Caco-2 (cell line): ENCODE results near the gene PSMA8. TPM values are rescaled to one million over a fixed set of nuclear protein-coding genes. Genes with fewer than 3 reads are reported as not detected.

Experiments
- Bru-seq: library from RNA; stranded (reverse); fragments of 400-500 nt; gene quantifications from one replicate; lab custom pipeline; 2021; lab: Mats Ljungman, UMichigan
- BruChase-seq, 2 experiments: library from RNA; stranded (reverse); fragments of 400-500 nt; gene quantifications; one replicate each; lab custom pipeline; 2021; lab: Mats Ljungman, UMichigan
- BruUV-seq: library from RNA; stranded (reverse); fragments of 400-500 nt; replicated peaks from 2 replicates; lab custom pipeline; 2021; lab: Mats Ljungman, UMichigan
- CTCF ChIA-PET: fragments of 300-600 bp; sonication (Branson Sonifier 250); formaldehyde crosslinking; loops from one replicate; lab custom pipeline; 2022; ENCODE audit warnings: antibody characterized with exemption; lab: Charles Lee
- POLR2A ChIA-PET: fragments of 300-600 bp; sonication (Branson Sonifier 250); formaldehyde crosslinking; loops from one replicate; lab custom pipeline; 2022; ENCODE audit warnings: antibody characterized with exemption; lab: Charles Lee
- DNase-seq, 2 experiments: peaks; one replicate each; pipeline versions ENCODE4 v3.0.0 to v3.0.0-alpha.2; 2020 to 2022
- H3K27me3 ChIP-seq: replicated peaks from 2 replicates; pipeline ENCODE4 v1.6.0; 2011; ENCODE audit warnings: low read length; ENCODE audit not compliant: control insufficient read depth, insufficient read depth
- H3K36me3 ChIP-seq: 2 replicates; pipeline ENCODE4 v1.5.1; 2011; ENCODE audit warnings: low read length; ENCODE audit not compliant: control insufficient read depth, insufficient read depth
- H3K4me1 ChIP-seq: fragments of 250-450 bp; sonication (Bioruptor Pico); 2 replicates; pipeline ENCODE4 v1.5.1; 2020; ENCODE audit warnings: mild to moderate bottlenecking
- H3K4me3 ChIP-seq: 2 replicates; pipeline ENCODE4 v1.5.1; 2011; ENCODE audit warnings: low read depth, mild to moderate bottlenecking, control low read depth, low read length
- H3K9me3 ChIP-seq: fragments of 250-450 bp; sonication (Bioruptor Pico); 2 replicates; pipeline ENCODE4 v1.5.1; 2020; ENCODE audit warnings: mild to moderate bottlenecking, moderate library complexity
- H3K27ac Mint-ChIP-seq: one replicate; pipeline ENCODE4 v1.8.0; 2022; ENCODE audit warnings: mixed read lengths; ENCODE audit not compliant: unreplicated experiment
- H3K27me3 Mint-ChIP-seq: one replicate; pipeline ENCODE4 v1.8.0; 2022; ENCODE audit warnings: mixed read lengths; ENCODE audit not compliant: insufficient read depth, unreplicated experiment
- H3K36me3 Mint-ChIP-seq: one replicate; pipeline ENCODE4 v1.8.0; 2022; ENCODE audit warnings: mild to moderate bottlenecking, mixed read lengths; ENCODE audit not compliant: insufficient read depth, unreplicated experiment
- H3K4me1 Mint-ChIP-seq: one replicate; pipeline ENCODE4 v1.8.0; 2022; ENCODE audit warnings: low read depth, mixed read lengths; ENCODE audit not compliant: unreplicated experiment
- H3K4me3 Mint-ChIP-seq: one replicate; pipeline ENCODE4 v1.8.0; 2022; ENCODE audit warnings: mild to moderate bottlenecking, moderate library complexity, mixed read lengths; ENCODE audit not compliant: unreplicated experiment
- H3K9me3 Mint-ChIP-seq: one replicate; pipeline ENCODE4 v1.8.0; 2022; ENCODE audit warnings: mixed read lengths; ENCODE audit not compliant: unreplicated experiment
- CTCF ChIP-seq, 2 experiments: fragments of 200-600 bp in 1 of 2; IDR thresholded peaks; 1 replicate in 1 of 2; 2 replicates in 1 of 2; pipeline versions ENCODE4 v1.5.1 to v1.8.0; 2011 to 2022; ENCODE audit warnings: antibody characterized with exemption in 1 of 2, control low read depth in 1 of 2, inconsistent platforms in 1 of 2, low read depth in 1 of 2, low read length in 1 of 2, mild to moderate bottlenecking in 1 of 2, moderate library complexity in 1 of 2; ENCODE audit not compliant: insufficient read depth in 1 of 2, severe bottlenecking in 1 of 2, unreplicated experiment in 1 of 2
- intact Hi-C: fragments of 100-400 bp; cut with micrococcal nuclease; formaldehyde crosslinking; loops from one replicate; pipeline ENCODE4 v1.10.0; 2022; ENCODE audit not compliant: unreplicated experiment
- long read RNA-seq: library from polyadenylated mRNA; stranded (forward); transcript quantifications from one replicate; pipeline ENCODE4 v2.0.0, GENCODE V29; 2022
- total RNA-seq: library from RNA; stranded (reverse); gene quantifications from 2 replicates; pipeline ENCODE4 v1.2.3, GENCODE V29; 2022

Gene PSMA8
- total RNA-seq (not detected in 2 replicates), Bru-seq, nascent RNA (not detected), BruChase-seq, experiment 1, labeled RNA remaining after a 2-hour chase (percentile 1 among the genes with signal in this experiment), BruChase-seq, experiment 2, labeled RNA remaining after a 6-hour chase (not detected)
- long read RNA-seq, result 0 reads

- Mint-ChIP-seq H3K36me3 (no peaks in the 10 kb centered on the region), H3K9me3 (no peaks in the 10 kb centered on the region), H3K4me3 (no peak within 1 kb of the TSS), H3K27ac (no peak within 1 kb of the TSS), H3K4me1 (no peaks in the 10 kb centered on the region), H3K27me3 (peaks cover 6% of the 10 kb centered on the region)
- ChIA-PET POLR2A (no interaction called here), CTCF (no interaction called here)
- Histone ChIP-seq H3K4me1 (no peaks in the 10 kb centered on the region), H3K9me3 (no peaks in the 10 kb centered on the region), H3K27me3 (no peaks in the 10 kb centered on the region), H3K4me3 (no peak within 1 kb of the TSS), H3K36me3 (no peaks in the 10 kb centered on the region)
- no TSS peak for BruUV-seq
- DNase-seq, result no peak
- intact Hi-C loops, result no loop called here
- no peak for TF ChIP-seq CTCF (IDR thresholded peaks at IDR 0.05; ENCODE audit: insufficient read depth in 1 of 2, low read depth in 1 of 2, low read length in 1 of 2, severe bottlenecking in 1 of 2, unreplicated experiment in 1 of 2)
Observed at GRCh38 chr18:26133652-26134051, at the start of gene PSMA8. TSS of gene PSMA8 (plus strand) at chr18:26133869. CDS start at chr18:26133966, 97 bp downstream.

GRCh38 chr18:26085056-26085455 lies 48.6 kb upstream of the PSMA8 start:
- H3K9me3 Mint-ChIP-seq, result no peaks in the 10 kb centered on the region
- H3K27me3 Mint-ChIP-seq, result no peaks in the 10 kb centered on the region

GRCh38 chr18:26086959-26087358 lies 46.7 kb upstream of the PSMA8 start:
- DNase-seq, result no peak
- H3K4me1 ChIP-seq, result no peaks in the 10 kb centered on the region
- H3K4me3 Mint-ChIP-seq, result no peak overlapping the region
- no peaks in the 10 kb centered on the region for H3K27me3 Mint-ChIP-seq
- H3K9me3 ChIP-seq, result no peaks in the 10 kb centered on the region
- no peak for TF ChIP-seq CTCF (IDR thresholded peaks at IDR 0.05; ENCODE audit: insufficient read depth in 1 of 2, low read depth in 1 of 2, low read length in 1 of 2, severe bottlenecking in 1 of 2, unreplicated experiment in 1 of 2)
- H3K27me3 ChIP-seq, result no peaks in the 10 kb centered on the region
- CTCF ChIA-PET, result no interaction called here
- no TSS peak for BruUV-seq
- H3K9me3 Mint-ChIP-seq, result no peaks in the 10 kb centered on the region
- no peak overlapping the region for H3K27ac Mint-ChIP-seq
- POLR2A ChIA-PET, result no interaction called here
- no peak overlapping the region for H3K4me3 ChIP-seq
- H3K36me3 Mint-ChIP-seq, result no peaks in the 10 kb centered on the region
- intact Hi-C loops, result no loop called here
- H3K4me1 Mint-ChIP-seq, result no peaks in the 10 kb centered on the region
- H3K36me3 ChIP-seq, result no peaks in the 10 kb centered on the region

More at GRCh38 chr18:26085056-26085455, 48.6 kb upstream of the PSMA8 start:
- DNase-seq, result no peak
- Histone ChIP-seq H3K4me3 (no peak overlapping the region), H3K4me1 (no peaks in the 10 kb centered on the region), H3K9me3 (no peaks in the 10 kb centered on the region), H3K27me3 (no peaks in the 10 kb centered on the region), H3K36me3 (no peaks in the 10 kb centered on the region)
- Mint-ChIP-seq H3K36me3 (no peaks in the 10 kb centered on the region), H3K27ac (no peak overlapping the region), H3K4me1 (no peaks in the 10 kb centered on the region), H3K4me3 (no peak overlapping the region)
- ChIA-PET POLR2A (no interaction called here), CTCF (no interaction called here)
- no peak for TF ChIP-seq CTCF (IDR thresholded peaks at IDR 0.05; ENCODE audit: insufficient read depth in 1 of 2, low read depth in 1 of 2, low read length in 1 of 2, severe bottlenecking in 1 of 2, unreplicated experiment in 1 of 2)
- BruUV-seq, result no TSS peak
- intact Hi-C loops, result no loop called here
